Stimulated activated CD4-positive, alpha-beta T cell treated with anti-CD3 and anti-CD28 coated beads, Interleukin-12 subunit alpha, Interleukin-12 subunit beta, amount 100 ng/mL, for 4 hours (primary cell): ENCODE measurements around the gene ALG6.
"Not testable (repeated sequence)": the region's sequence is repeated elsewhere in the genome, so short reads cannot be mapped to it uniquely, and the experiment has no call there.

Experiments
- DNase-seq: peaks from one replicate; pipeline ENCODE4 v3.0.0-alpha.2; 2020

ALG6 gene

DNA sequence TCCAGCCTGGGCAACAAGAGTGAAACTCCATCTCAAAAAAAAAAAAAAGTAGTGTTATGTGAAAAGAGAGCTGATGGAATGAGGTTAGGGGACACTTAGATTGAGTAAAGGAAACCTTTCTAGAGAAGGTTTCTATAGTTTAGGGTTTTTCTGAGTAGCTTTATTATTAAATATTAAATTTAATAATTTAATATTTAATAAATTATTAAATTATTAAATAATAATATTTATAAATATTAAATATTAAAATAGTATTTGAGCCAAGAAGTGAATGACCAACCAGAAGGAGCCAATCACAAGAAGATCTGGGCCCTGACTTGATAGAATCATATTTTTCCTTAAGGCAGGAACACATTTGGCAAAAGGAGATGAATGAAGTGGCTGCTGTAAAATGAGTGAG is 50.7 kb downstream of the ALG6 start:
- no peak for DNase-seq

GRCh38 chr1:63420746-63421145 is 53.3 kb downstream of the ALG6 start:
- DNase-seq, result not testable (repeated sequence)

- no peak for DNase-seq
Observed at GRCh38 chr1:63423649-63424048, 56.2 kb downstream of the ALG6 start.

DNA sequence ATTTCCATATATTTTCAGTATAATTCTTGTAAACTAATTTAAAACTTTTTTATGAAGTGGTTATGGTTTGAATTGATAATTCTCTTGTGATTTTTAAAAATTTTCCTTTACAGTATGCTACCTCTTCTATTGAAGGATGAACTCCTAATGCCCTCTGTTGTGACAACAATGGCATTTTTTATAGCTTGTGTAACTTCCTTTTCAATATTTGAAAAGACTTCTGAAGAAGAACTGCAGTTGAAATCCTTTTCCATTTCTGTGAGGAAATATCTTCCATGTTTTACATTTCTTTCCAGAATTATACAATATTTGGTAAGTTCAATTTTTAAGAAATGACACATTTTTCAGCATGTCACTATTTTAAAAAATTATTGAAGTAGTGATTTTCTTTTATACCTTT is 61.4 kb downstream of the ALG6 start:
- no peak for DNase-seq

GRCh38 chr1:63429281-63429680 is 61.9 kb downstream of the ALG6 start:
- no peak for DNase-seq

DNA sequence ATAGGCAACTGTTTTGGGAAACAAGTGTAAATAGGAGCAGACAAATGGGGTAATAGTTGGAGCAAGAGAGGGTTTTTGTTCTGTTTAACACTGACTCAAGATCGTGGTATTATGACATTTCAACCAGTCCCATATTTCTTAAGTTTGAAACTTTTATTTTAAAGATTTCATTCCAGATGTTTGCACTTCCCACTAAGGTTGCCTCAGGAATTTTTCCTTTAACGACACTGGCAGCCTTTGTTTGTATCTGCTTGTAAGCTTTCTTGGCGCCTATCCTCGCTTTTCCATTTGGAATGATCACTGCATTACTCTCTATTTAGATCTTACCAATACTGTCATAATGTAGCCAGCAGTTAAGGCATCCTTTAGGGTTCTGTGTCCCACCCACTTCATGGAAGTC is 67.7 kb downstream of the ALG6 start:
- no peak for DNase-seq

GRCh38 chr1:63442141-63442475 is 74.7 kb downstream of the ALG6 start:
- no peak for DNase-seq

GRCh38 chr1:63448731-63449246 is 81.4 kb downstream of the ALG6 start:
- DNase-seq, result no peak

DNA sequence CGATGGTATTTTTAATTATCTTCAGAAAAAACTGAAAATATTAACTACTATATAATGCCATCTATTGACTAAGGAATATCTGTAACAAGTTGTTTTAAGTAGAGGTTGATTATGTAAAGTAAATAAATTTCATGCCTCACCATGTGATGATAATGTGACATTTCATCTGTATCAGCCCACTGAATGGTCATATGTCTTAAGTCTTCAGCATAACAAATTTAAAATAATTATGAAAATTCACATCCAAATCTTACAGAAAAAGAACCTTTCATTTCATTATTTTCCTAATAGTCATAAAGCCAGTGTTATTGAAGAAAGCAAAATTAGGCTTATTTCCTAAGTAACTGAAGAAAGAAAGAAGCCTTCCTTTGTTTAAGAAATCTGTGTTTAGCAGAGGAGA is 83.0 kb downstream of the ALG6 start:
- DNase-seq, result no peak

GRCh38 chr1:63453232-63453631 is 85.8 kb downstream of the ALG6 start:
- DNase-seq, result no peak

GRCh38 chr1:63454269-63454668 is 86.8 kb downstream of the ALG6 start:
- DNase-seq, result no peak

GRCh38 chr1:63458750-63459149 is 91.3 kb downstream of the ALG6 start:
- DNase-seq, result no peak

DNA sequence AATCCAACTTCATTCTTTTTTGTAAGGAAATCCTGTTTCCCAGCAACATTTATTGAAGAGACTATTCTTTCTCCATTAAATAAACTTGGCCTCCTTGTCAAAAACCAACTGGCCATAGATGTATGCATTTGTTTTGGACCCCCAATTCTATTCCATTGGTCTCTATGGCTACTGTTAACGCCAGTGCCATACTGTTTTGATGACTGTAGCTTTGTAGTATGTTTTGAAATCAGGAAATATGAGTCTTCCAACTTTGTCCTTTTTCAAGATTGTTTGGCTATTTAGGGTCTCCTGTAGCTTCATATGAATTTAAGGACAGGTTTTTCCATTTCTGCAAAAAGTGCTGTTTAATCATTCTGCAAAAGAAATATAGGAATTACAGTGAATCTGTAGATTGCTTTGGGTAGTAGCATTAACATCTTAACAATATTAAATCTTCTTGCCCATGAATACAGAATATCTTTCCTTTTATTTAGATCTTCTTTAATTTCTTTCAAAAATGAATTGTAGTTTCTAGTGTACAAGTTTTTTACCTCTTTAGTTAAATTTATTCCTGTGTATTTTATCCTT is 94.3 kb downstream of the ALG6 start:
- no peak for DNase-seq

DNA sequence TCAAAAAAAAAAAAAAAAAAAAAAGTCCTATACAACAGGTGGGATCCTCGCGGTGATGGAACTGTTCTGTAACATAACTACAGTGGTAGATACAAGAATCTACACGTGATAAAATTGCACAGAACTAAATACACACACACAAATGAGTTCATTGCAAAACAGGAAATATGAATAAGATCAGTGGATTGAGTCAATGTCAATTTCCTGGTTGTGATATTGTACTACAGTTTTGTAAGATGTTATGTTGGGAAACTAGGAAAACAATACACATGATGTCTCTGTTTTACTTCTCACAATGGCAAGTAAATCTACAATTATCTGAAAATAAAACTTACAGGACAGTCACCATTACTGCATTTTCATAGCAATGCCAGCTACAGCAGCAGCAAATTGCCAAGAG is 95.8 kb downstream of the ALG6 start:
- DNase-seq, result no peak

- no peak for DNase-seq
Observed at GRCh38 chr1:63466181-63466580, 98.8 kb downstream of the ALG6 start.

DNA sequence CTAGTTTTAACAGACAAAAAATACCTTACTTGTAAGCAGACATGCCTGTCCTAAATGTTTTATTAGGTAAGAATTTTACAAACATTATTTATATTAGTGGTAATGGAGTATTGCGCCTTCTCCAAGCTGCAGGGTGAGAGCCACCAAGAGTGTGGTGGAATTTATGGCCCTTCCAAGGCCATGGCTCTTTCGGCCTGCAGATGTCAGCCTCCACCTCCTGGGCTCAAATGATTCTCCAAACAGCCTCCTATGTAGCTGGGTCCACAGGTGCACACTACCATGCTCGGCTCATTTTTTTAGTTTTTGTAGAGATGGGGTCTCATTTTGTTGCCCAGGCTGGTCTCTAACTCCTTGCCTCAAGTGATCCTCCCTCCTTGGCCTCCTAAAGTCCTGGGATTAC is 99.3 kb downstream of the ALG6 start:
- no peak for DNase-seq

DNA sequence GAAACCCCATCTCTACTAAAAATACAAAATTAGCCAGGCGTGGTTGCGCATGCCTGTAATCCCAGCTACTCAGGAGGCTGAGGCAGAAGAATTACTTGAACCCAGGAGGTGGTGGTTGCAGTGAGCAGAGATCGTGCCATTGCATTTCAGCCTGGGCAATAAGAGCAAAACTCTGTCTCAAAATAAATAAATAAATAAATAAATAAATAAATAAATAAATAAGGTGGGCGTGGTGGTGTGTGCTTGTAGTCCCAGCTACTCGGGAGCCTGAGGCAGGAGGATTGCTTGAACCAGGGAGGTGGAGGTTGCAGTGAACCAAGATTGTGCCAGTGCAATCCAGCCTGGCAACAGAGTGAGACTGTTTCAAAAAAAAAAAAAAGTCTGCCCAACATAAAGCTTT is 101.3 kb downstream of the ALG6 start:
- DNase-seq, result not testable (repeated sequence)

- DNase-seq, result no peak
Observed at GRCh38 chr1:63475761-63476160, 108.3 kb downstream of the ALG6 start.

DNA sequence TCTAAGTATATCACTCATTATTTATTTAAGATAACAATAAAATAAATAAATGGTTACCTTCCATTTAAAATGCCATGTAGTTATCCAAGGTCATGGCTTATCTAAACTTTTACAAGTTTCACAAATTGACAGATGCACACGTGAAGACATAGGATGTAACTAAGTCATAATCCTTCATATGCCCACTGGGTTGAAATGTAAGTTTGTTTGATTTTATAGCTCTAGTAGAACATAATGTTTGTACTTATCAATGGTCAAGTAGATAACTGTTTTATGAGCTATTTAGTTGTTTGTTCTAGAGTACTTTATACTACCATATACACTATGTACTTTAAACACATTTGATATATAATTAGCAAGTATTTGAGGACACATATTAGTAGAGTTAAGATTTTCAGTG is 112.6 kb downstream of the ALG6 start:
- no peak for DNase-seq

DNA sequence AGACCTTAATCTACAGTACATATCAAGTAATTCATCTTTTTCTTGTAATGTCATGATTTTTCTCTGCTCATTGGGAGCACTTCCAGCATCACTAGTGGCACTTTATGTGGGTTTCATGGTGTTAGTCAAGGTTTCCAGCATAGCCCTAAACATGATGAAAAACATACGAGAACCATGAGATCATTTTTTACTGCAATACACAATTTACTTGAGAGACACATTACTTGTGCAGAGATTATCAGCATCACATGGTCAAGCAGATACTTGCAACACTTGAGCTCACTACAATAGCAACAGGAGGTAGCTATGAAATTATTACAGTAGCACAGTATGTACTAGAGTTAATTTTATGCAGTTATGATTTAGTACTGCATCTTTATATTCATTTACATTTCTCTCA is 119.2 kb downstream of the ALG6 start:
- no peak for DNase-seq

- no peak for DNase-seq
Observed at GRCh38 chr1:63487336-63488065, 120.1 kb downstream of the ALG6 start.
